GM12878 (cell line): Measurements from ENCODE around the gene GALR3. TPM values are rescaled to one million over a fixed set of nuclear protein-coding genes. Genes with fewer than 3 reads are reported as not detected.

ENCODE experiments used
- ATAC-seq: fragments of 200-7000 bp; cut with Tn5 transposase; 3 replicates; pipeline ENCODE4 v1.9.1; 2020; ENCODE audit warnings: mild to moderate bottlenecking, moderate library complexity
- BruUV-seq: library from RNA; stranded (reverse); fragments of 400-500 nt; replicated peaks from 2 replicates; lab custom pipeline; 2021; lab: Mats Ljungman, UMichigan
- CTCF ChIA-PET: fragments of 300-600 bp; sonication (Branson Sonifier 250); formaldehyde crosslinking; extraction: SDS; loops from one replicate; lab custom pipeline; 2021; ENCODE audit warnings: inconsistent platforms; lab: Yijun Ruan, JAX
- POLR2A ChIA-PET: fragments of 350-600 bp; formaldehyde crosslinking; extraction: SDS; loops from one replicate; lab custom pipeline; 2021; ENCODE audit warnings: inconsistent platforms; lab: Charles Lee
- RAD21 ChIA-PET: fragments of 300-600 bp; sonication (Branson Sonifier 250); formaldehyde crosslinking; loops from one replicate; lab custom pipeline; 2023; ENCODE audit warnings: antibody characterized with exemption; ENCODE audit not compliant: unreplicated experiment; lab: Charles Lee
- SMC1A ChIA-PET: fragments of 300-600 bp; sonication (Branson Sonifier 250); formaldehyde crosslinking; loops from one replicate; lab custom pipeline; 2023; ENCODE audit not compliant: unreplicated experiment, uncharacterized antibody; lab: Charles Lee
- DNase-seq: peaks from one replicate; pipeline ENCODE4 v3.0.0-alpha.2; 2011; ENCODE audit warnings: low read depth, low spot score
- FAIRE-seq: peaks from 3 replicates; lab custom pipeline; 2011; peaks lifted over from hg19 to GRCh38; lab: Jason Lieb, UNC
- H2AFZ ChIP-seq: 2 replicates; pipeline ENCODE4 v1.6.0; 2011; ENCODE audit warnings: low read depth, low read length, control low read depth; ENCODE audit not compliant: control insufficient read depth
- H3K27ac ChIP-seq: 2 replicates; pipeline ENCODE4 v1.5.1; 2011; ENCODE audit warnings: control low read depth; ENCODE audit not compliant: control insufficient read depth, insufficient read depth
- H3K27me3 ChIP-seq, 2 experiments: replicated peaks in 1 of 2; 2 replicates each; pipeline versions ENCODE4 v1.6.0 to v1.6.1; 2011; ENCODE audit warnings: low read length in 1 of 2; ENCODE audit not compliant: control insufficient read depth in 2 of 2, insufficient read depth in 2 of 2
- H3K36me3 ChIP-seq, 2 experiments: 2 replicates each; pipeline ENCODE4 v1.5.1; 2011; ENCODE audit warnings: low read length in 1 of 2; ENCODE audit not compliant: control insufficient read depth in 2 of 2, insufficient read depth in 2 of 2
- H3K4me1 ChIP-seq: 2 replicates; pipeline ENCODE4 v1.6.1; 2011; ENCODE audit warnings: mild to moderate bottlenecking, low read length, moderate library complexity, mixed read lengths; ENCODE audit not compliant: control insufficient read depth, insufficient read depth
- H3K4me2 ChIP-seq: 2 replicates; pipeline ENCODE4 v1.6.0; 2011; ENCODE audit warnings: control low read depth; ENCODE audit not compliant: control insufficient read depth, insufficient read depth
- H3K4me3 ChIP-seq: fragments of 200-600 bp; sonication (generic); 2 replicates; pipeline ENCODE4 v1.5.1; 2016
- H3K79me2 ChIP-seq: 2 replicates; pipeline ENCODE4 v1.6.0; 2011; ENCODE audit warnings: low read length; ENCODE audit not compliant: control insufficient read depth, insufficient read depth
- H3K9ac ChIP-seq: 2 replicates; pipeline ENCODE4 v1.8.0; 2011; ENCODE audit warnings: low read length, control low read depth, mixed read lengths; ENCODE audit not compliant: control insufficient read depth, insufficient read depth
- H3K9me3 ChIP-seq: replicated peaks from 3 replicates; pipeline ENCODE4 v1.5.1; 2011; ENCODE audit warnings: mild to moderate bottlenecking, low read length; ENCODE audit not compliant: control insufficient read depth, insufficient read depth
- H4K20me1 ChIP-seq: 2 replicates; pipeline ENCODE4 v1.6.0; 2011; ENCODE audit not compliant: control insufficient read depth, insufficient read depth
- CUX1 ChIP-seq: IDR thresholded peaks from 2 replicates; pipeline ENCODE4 v1.6.1; 2012; ENCODE audit warnings: improper control_type of control experiment, low read depth, low read length; ENCODE audit not compliant: insufficient replicate concordance
- NKRF ChIP-seq: fragments of 450-650 bp; conservative IDR thresholded peaks from 2 replicates; pipeline ENCODE4 v1.6.1; 2017; ENCODE audit warnings: mild to moderate bottlenecking, moderate library complexity
- NR2F1 ChIP-seq: fragments of 450-650 bp; conservative IDR thresholded peaks from 2 replicates; pipeline ENCODE4 v1.6.1; 2017; ENCODE audit warnings: mild to moderate bottlenecking
- WGBS: methylation state at CpG from one replicate; pipeline ENCODE4 v1.1.6; 2016; ENCODE audit warnings: low lambda C conversion rate; ENCODE audit not compliant: insufficient replicate concordance, insufficient coverage; ENCODE audit errors: missing lambda C conversion rate; 5-methylcytosine and 5-hydroxymethylcytosine counted together
- in situ Hi-C: fragments of 300-500 bp; cut with MboI; formaldehyde crosslinking; loops from 9 replicates; pipeline ENCODE4 v1.14.3; 2018; ENCODE audit warnings: mixed read lengths
- intact Hi-C: fragments of 100-400 bp; cut with micrococcal nuclease; formaldehyde crosslinking; loops from one replicate; pipeline ENCODE4 v1.14.2; 2022; ENCODE audit not compliant: unreplicated experiment
- polyA plus RNA-seq, 11 experiments: library from polyadenylated mRNA; depleted of rRNA in 4 of 11; unstranded in 6 of 11; stranded (reverse) in 5 of 11; fragments of >200 nt; fragmentation: Nextera tagmentation in 4 of 11; fragmentation: Illumina TruSeq in 1 of 11; extraction: Ambion mirVana in 4 of 11; extraction: Trizol in 1 of 11; gene quantifications; 1 replicate in 1 of 11; 2 replicates in 10 of 11; pipeline versions ENCODE4 v1.2.1 to v1.2.3, GENCODE V29; 2011 to 2016; ENCODE audit warnings: inconsistent platforms in 2 of 11, missing spikeins in 2 of 11, low read depth in 1 of 11
- total RNA-seq, 4 experiments: library from RNA; depleted of rRNA in 3 of 4; stranded (reverse); fragments of >200 nt in 3 of 4; fragmentation: Illumina TruSeq in 1 of 4; extraction: Trizol in 1 of 4; gene quantifications; 2 replicates each; pipeline versions ENCODE4 v1.2.1 to v1.2.3, GENCODE V29; 2013 to 2021

The GALR3 gene
- total and polyA plus RNA-seq, 10 of the 15 experiments (the other 5 are each of a cell fraction or from before 2014, with no cell fraction given), result not detected

- TF ChIP-seq NKRF, result 0 out of 2 replicates have a peak, but pooled peaks have one; percentile 18
- TF ChIP-seq, all 136 proteins: peak for 9
These were observed 20.6 kb upstream of the GALR3 start (continued) for GRCh38 chr22:37802310-37803194.

- Histone ChIP-seq H3K27me3 (peaks cover 12 to 34% of the 10 kb centered on the region in 2 experiments), H3K36me3 (no peaks in the 10 kb centered on the region), H4K20me1 (no peaks in the 10 kb centered on the region), H3K27ac (no peak overlapping the region), H3K4me3 (no peak overlapping the region), H3K4me1 (peaks cover 5% of the 10 kb centered on the region), H3K9me3 (no peaks in the 10 kb centered on the region; the same call in 2 of the 3 replicates), H3K4me2 (0 out of 2 replicates have a peak overlapping the region, but pooled peaks have one; percentile 92), H2AFZ (no peak overlapping the region), H3K9ac (no peak overlapping the region), H3K79me2 (no peaks in the 10 kb centered on the region)
- RAD21 ChIA-PET, result no interaction called here
- CTCF ChIA-PET, result no interaction called here
- SMC1A ChIA-PET, result no interaction called here
- DNase-seq (no peak), ATAC-seq (no peak), FAIRE-seq (no peak)
- in situ Hi-C loops (no loop called here), intact Hi-C loops (no loop called here)
- no peak for TF ChIP-seq CUX1
- peak; percentile 63; the same call in 1 of the 2 replicates for TF ChIP-seq NR2F1
- POLR2A ChIA-PET, result no interaction called here
- BruUV-seq, result no TSS peak
- 21% methylated on average over 16 of the region's 16 CpGs for WGBS
These were observed 20.0 kb upstream of the GALR3 start for GRCh38 chr22:37803195-37803638.
